Liver (tissue), 9 donors: ENCODE measurements around the gene MPHOSPH6. TPM values are rescaled to one million over a fixed set of nuclear protein-coding genes. Genes with fewer than 3 reads are reported as not detected.

Experiments used
- DNase-seq: peaks from one replicate; pipeline ENCODE4 v3.0.0-alpha.2; 2017; ENCODE audit warnings: low spot score
- H3K27ac ChIP-seq, 2 donors: one replicate each; pipeline ENCODE4 v1.7.0; 2013; ENCODE audit warnings: inconsistent platforms in 2 of 2, low read length in 2 of 2, control low read depth in 1 of 2, low read depth in 1 of 2, mild to moderate bottlenecking in 1 of 2
- H3K27me3 ChIP-seq, 4 donors: one replicate each; pipeline versions ENCODE4 v1.6.1 to v1.7.0; 2013; ENCODE audit warnings: low read length in 3 of 4, inconsistent platforms in 1 of 4, mild to moderate bottlenecking in 1 of 4, moderate library complexity in 1 of 4; ENCODE audit not compliant: control insufficient read depth in 4 of 4, insufficient read depth in 4 of 4
- H3K36me3 ChIP-seq, 4 donors: one replicate each; pipeline versions ENCODE4 v1.6.1 to v1.7.0; 2013; ENCODE audit warnings: low read length in 3 of 4, mild to moderate bottlenecking in 3 of 4, low read depth in 1 of 4, moderate library complexity in 1 of 4; ENCODE audit not compliant: control insufficient read depth in 4 of 4, insufficient read depth in 3 of 4
- H3K4me1 ChIP-seq, 4 donors: one replicate each; pipeline versions ENCODE4 v1.6.1 to v1.7.0; 2013; ENCODE audit warnings: low read length in 3 of 4, mild to moderate bottlenecking in 3 of 4, moderate library complexity in 1 of 4; ENCODE audit not compliant: control insufficient read depth in 4 of 4, insufficient read depth in 4 of 4
- H3K4me3 ChIP-seq, 3 donors: one replicate each; pipeline versions ENCODE4 v1.6.1 to v1.7.0; 2013; ENCODE audit warnings: low read length in 3 of 3, control low read depth in 1 of 3, low read depth in 1 of 3, mild to moderate bottlenecking in 1 of 3
- H3K9ac ChIP-seq, 2 donors: one replicate each; pipeline ENCODE4 v1.7.0; 2013; ENCODE audit warnings: low read length in 2 of 2, mild to moderate bottlenecking in 2 of 2, moderate library complexity in 2 of 2, control low read depth in 1 of 2, low read depth in 1 of 2
- H3K9me3 ChIP-seq, 4 donors: one replicate each; pipeline versions ENCODE4 v1.6.1 to v1.7.0; 2013; ENCODE audit warnings: low read length in 3 of 4; ENCODE audit not compliant: control insufficient read depth in 4 of 4
- ATF3 ChIP-seq: IDR thresholded peaks from 2 replicates; pipeline ENCODE4 v1.6.1; 2016; ENCODE audit warnings: antibody characterized with exemption
- CTCF ChIP-seq: fragments of 150-350 bp; IDR thresholded peaks from 2 replicates; pipeline ENCODE4 v1.5.1; 2017; ENCODE audit warnings: improper control_type of control experiment, low read depth, low read length; ENCODE audit not compliant: missing input control
- EGR1 ChIP-seq, 2 donors: IDR thresholded peaks; 2 replicates each; pipeline ENCODE4 v1.6.1; 2016 to 2018; ENCODE audit warnings: antibody characterized with exemption in 2 of 2, low read depth in 2 of 2
- FOXA1 ChIP-seq: IDR thresholded peaks from 2 replicates; pipeline ENCODE4 v1.6.1; 2016; ENCODE audit warnings: antibody characterized with exemption
- FOXA2 ChIP-seq: IDR thresholded peaks from 2 replicates; pipeline ENCODE4 v1.6.1; 2016; ENCODE audit warnings: antibody characterized with exemption
- GABPA ChIP-seq, 2 donors: IDR thresholded peaks in 1 of 2; conservative IDR thresholded peaks in 1 of 2; 2 replicates each; pipeline ENCODE4 v1.6.1; 2016; ENCODE audit warnings: antibody characterized with exemption in 2 of 2, mild to moderate bottlenecking in 1 of 2, moderate library complexity in 1 of 2
- HNF4A ChIP-seq, 2 donors: conservative IDR thresholded peaks; 2 replicates each; pipeline ENCODE4 v1.6.1; 2016; ENCODE audit warnings: antibody characterized with exemption in 2 of 2, mild to moderate bottlenecking in 2 of 2
- HNF4G ChIP-seq: IDR thresholded peaks from 2 replicates; pipeline ENCODE4 v1.6.1; 2016; ENCODE audit warnings: antibody characterized with exemption
- JUND ChIP-seq, 2 donors: IDR thresholded peaks; 2 replicates each; pipeline ENCODE4 v1.6.1; 2016; ENCODE audit warnings: antibody characterized with exemption in 2 of 2
- MAX ChIP-seq: IDR thresholded peaks from 2 replicates; pipeline ENCODE4 v1.6.1; 2016; ENCODE audit warnings: antibody characterized with exemption
- NR2F2 ChIP-seq: IDR thresholded peaks from 2 replicates; pipeline ENCODE4 v1.6.1; 2016; ENCODE audit warnings: antibody characterized with exemption
- RAD21 ChIP-seq, 2 donors: IDR thresholded peaks; 2 replicates each; pipeline ENCODE4 v1.6.1; 2016; ENCODE audit warnings: antibody characterized with exemption in 2 of 2, mild to moderate bottlenecking in 2 of 2
- REST ChIP-seq: IDR thresholded peaks from 2 replicates; pipeline ENCODE4 v1.6.1; 2016; ENCODE audit warnings: antibody characterized with exemption, mild to moderate bottlenecking
- RXRA ChIP-seq, 2 donors: IDR thresholded peaks; 2 replicates each; pipeline ENCODE4 v1.6.1; 2017 to 2018; ENCODE audit warnings: antibody characterized with exemption in 2 of 2, mild to moderate bottlenecking in 1 of 2
- SP1 ChIP-seq: IDR thresholded peaks from 2 replicates; pipeline ENCODE4 v1.6.1; 2018; ENCODE audit warnings: antibody characterized with exemption, mild to moderate bottlenecking
- TAF1 ChIP-seq: conservative IDR thresholded peaks from 2 replicates; pipeline ENCODE4 v1.6.1; 2016; ENCODE audit warnings: antibody characterized with exemption, mild to moderate bottlenecking
- YY1 ChIP-seq: IDR thresholded peaks from 2 replicates; pipeline ENCODE4 v1.6.1; 2016; ENCODE audit warnings: antibody characterized with exemption, mild to moderate bottlenecking
- ZBTB33 ChIP-seq: IDR thresholded peaks from 2 replicates; pipeline ENCODE4 v1.6.1; 2016; ENCODE audit warnings: antibody characterized with exemption
- WGBS: extraction: QIAGEN DNeasy Blood & Tissue Kit; methylation state at CpG from one replicate; pipeline ENCODE4 v1.1.7; 2013; 5-methylcytosine and 5-hydroxymethylcytosine counted together
- polyA plus RNA-seq, 2 donors: library from polyadenylated mRNA; stranded (reverse) in 1 of 2; unstranded in 1 of 2; fragments of 200-250 nt in 1 of 2; fragments of >200 nt in 1 of 2; fragmentation: Nextera tagmentation in 1 of 2; extraction: Ambion mirVana in 1 of 2; gene quantifications; one replicate each; pipeline versions ENCODE4 v1.2.1 to v1.2.3, GENCODE V29; 2013 to 2015
- total RNA-seq, 2 donors: library from RNA; depleted of rRNA; stranded (reverse); fragments of >200 nt; gene quantifications; one replicate each; pipeline ENCODE4 v1.2.3, GENCODE V29; 2014
- donor health status: healthy.
- donor health status: healthy.
- donor health status: healthy.
- donor health status: healthy.
- donor health status: healthy.

MPHOSPH6 gene
- total and polyA plus RNA-seq, 4 donors, result 7.3 to 15.1 (median 11.3) TPM

- H3K4me1 ChIP-seq, result no peaks in the 10 kb centered on the region
- no peak for DNase-seq
- no peak overlapping the region for H3K27ac ChIP-seq
- H3K9me3 ChIP-seq, result no peaks in the 10 kb centered on the region
- WGBS, result 60% methylated on average over 3 of the region's 3 CpGs
- no peaks in the 10 kb centered on the region for H3K27me3 ChIP-seq
- TF ChIP-seq HNF4A (conservative IDR thresholded peaks at IDR 0.05), result no peak
- TF ChIP-seq RXRA (IDR thresholded peaks at IDR 0.05), result no peak
- TF ChIP-seq MAX, result no peak
- TF ChIP-seq YY1, result no peak
- no peak for TF ChIP-seq NR2F2
- TF ChIP-seq JUND (IDR thresholded peaks at IDR 0.05), result no peak
- no peak for TF ChIP-seq FOXA1
- no peak for TF ChIP-seq EGR1 (IDR thresholded peaks at IDR 0.05; ENCODE audit: low read depth in 2 of 2)
- no peak for TF ChIP-seq RAD21 (IDR thresholded peaks at IDR 0.05)
- TF ChIP-seq GABPA (IDR thresholded peaks at IDR 0.05 in 1 of 2, conservative IDR thresholded peaks at IDR 0.05 in 1 of 2), result no peak
- no peak for TF ChIP-seq ZBTB33
- TF ChIP-seq HNF4G, result no peak
- no peak for TF ChIP-seq REST
- TF ChIP-seq ATF3, result no peak
- TF ChIP-seq CTCF, result no peak
- TF ChIP-seq TAF1, result no peak
- TF ChIP-seq SP1, result no peak
- TF ChIP-seq FOXA2, result no peak
- no peaks in the 10 kb centered on the region for H3K36me3 ChIP-seq
- no peak overlapping the region for H3K9ac ChIP-seq
- H3K4me3 ChIP-seq, result no peak overlapping the region
Measured at GRCh38 chr16:82113741-82114140, 56.3 kb downstream of the MPHOSPH6 start.

- Histone ChIP-seq H3K36me3 (no peaks in the 10 kb centered on the region), H3K4me1 (no peaks in the 10 kb centered on the region), H3K27ac (no peak overlapping the region), H3K9me3 (no peaks in the 10 kb centered on the region), H3K27me3 (no peaks in the 10 kb centered on the region), H3K4me3 (no peak overlapping the region), H3K9ac (no peak overlapping the region)
- no peak for DNase-seq
- 87% methylated on average over 2 of the region's 2 CpGs for WGBS
- TF ChIP-seq TAF1 (no peak), CTCF (no peak), RXRA (IDR thresholded peaks at IDR 0.05) (no peak), HNF4A (conservative IDR thresholded peaks at IDR 0.05) (no peak), RAD21 (IDR thresholded peaks at IDR 0.05) (no peak), JUND (IDR thresholded peaks at IDR 0.05) (no peak), MAX (no peak), FOXA2 (no peak), REST (no peak), NR2F2 (no peak), EGR1 (IDR thresholded peaks at IDR 0.05; ENCODE audit: low read depth in 2 of 2) (no peak), HNF4G (no peak), SP1 (no peak)
Measured at GRCh38 chr16:82111944-82112343, 58.1 kb downstream of the MPHOSPH6 start.
